Measurements from ENCODE around the gene XPNPEP2. TPM values are rescaled to one million over a fixed set of nuclear protein-coding genes. Genes with fewer than 3 reads are reported as not detected.

Gene XPNPEP2
- total and polyA plus RNA-seq, 9 of the 15 experiments (the other 6 are each of a cell fraction or from before 2014, with no cell fraction given), result 0.03 to 0.19 (median 0.09) TPM; not detected in 5

DNA sequence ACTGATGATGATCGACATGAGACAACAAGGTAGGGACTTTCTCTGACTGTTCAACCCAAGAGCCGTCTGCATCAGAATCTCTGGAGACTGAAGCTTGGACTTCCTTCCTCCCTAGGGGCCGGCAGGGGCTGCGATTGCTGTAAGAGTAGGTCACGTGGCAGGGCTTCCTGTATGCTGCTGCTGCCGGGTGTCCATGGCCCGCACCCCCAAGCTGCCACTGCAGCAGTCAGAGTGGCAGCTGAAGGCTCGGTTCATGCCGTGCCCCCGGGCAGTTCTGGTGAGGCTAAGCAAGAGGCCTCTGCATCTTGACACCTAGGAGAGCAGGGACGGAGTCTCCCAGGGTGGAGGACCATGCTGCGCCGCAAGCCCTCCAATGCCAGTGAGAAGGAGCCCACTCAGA, 41.0 kb downstream of the XPNPEP2 start, which contains the start of gene SASH3:
Gene SASH3 (plus strand): TSS at position 203 of the 400 bp plus-strand sequence. CDS start 149 bp downstream, at position 352.
- Histone ChIP-seq H3K79me2 (ENCODE audit: control insufficient read depth, insufficient read depth, low read length) (no peaks in the 10 kb centered on the region), H3K4me1 (replicated peaks in 1 of 2; ENCODE audit: control insufficient read depth in 2 of 2, insufficient read depth in 2 of 2, low read length in 2 of 2) (peaks cover 0 to 12% of the 10 kb centered on the region in 2 experiments; a peak in 2 of 5 replicates), H3K9me1 (ENCODE audit: control insufficient read depth, insufficient read depth, low read length) (no peaks in the 10 kb centered on the region), H2AFZ (ENCODE audit: low read depth, low read length) (no peak within 1 kb of the TSS), H3K27ac (ENCODE audit: extremely low read depth, low read depth, low read length) (no peak within 1 kb of the TSS), H4K20me1 (replicated peaks; ENCODE audit: control insufficient read depth, insufficient read depth, low read length) (no peaks in the 10 kb centered on the region), H3K36me3 (ENCODE audit: control insufficient read depth, insufficient read depth, low read length) (no peaks in the 10 kb centered on the region), H3K4me3 (no peak within 1 kb of the TSS), H3K27me3 (ENCODE audit: control insufficient read depth in 2 of 2, insufficient read depth in 2 of 2, low read length in 2 of 2) (no peaks in the 10 kb centered on the region), H3K9ac (ENCODE audit: insufficient read depth in 1 of 2, low read depth in 2 of 2, low read length in 2 of 2) (no peak within 1 kb of the TSS), H3K9me3 (replicated peaks; ENCODE audit: control insufficient read depth, insufficient read depth, low read depth, low read length) (no peaks in the 10 kb centered on the region), H3K4me2 (ENCODE audit: insufficient read depth, low read length) (no peak within 1 kb of the TSS)
- POLR2A ChIA-PET, result interaction anchor here (1.4 kb wide), 1 partner anchor 10 kb away, joined by 3 read pairs; no protein-coding TSS in a partner anchor
- ATAC-seq (no peak), DNase-seq (ENCODE audit: extremely low read depth in 1 of 4, low spot score in 3 of 4) (no peak), FAIRE-seq (no peak)
- WGBS (ENCODE audit: insufficient coverage, low coverage, missing lambda C conversion rate), result 47% methylated on average over 7 of the region's 13 CpGs
- intact Hi-C loops (cut with micrococcal nuclease), result no loop called here
- CTCF ChIA-PET (ENCODE audit: low intra/inter-chr PET ratio), result no interaction called here
- in situ Hi-C loops (cut with MboI), result no loop called here
- BruUV-seq (replicated peaks), result no TSS peak
- TF ChIP-seq RFX1 (IDR thresholded peaks at IDR 0.05) (no peak), TARDBP (IDR thresholded peaks at IDR 0.05) (no peak), NR4A1 (CRISPR knock-in tag; IDR thresholded peaks at IDR 0.05) (no peak), NR4A1 (tag; IDR thresholded peaks at IDR 0.05) (no peak), NUFIP1 (IDR thresholded peaks at IDR 0.05; ENCODE audit: partially characterized antibody) (no peak), MAFF (IDR thresholded peaks at IDR 0.05; ENCODE audit: low read length) (no peak)
- TF ChIP-seq, protein P1, sequence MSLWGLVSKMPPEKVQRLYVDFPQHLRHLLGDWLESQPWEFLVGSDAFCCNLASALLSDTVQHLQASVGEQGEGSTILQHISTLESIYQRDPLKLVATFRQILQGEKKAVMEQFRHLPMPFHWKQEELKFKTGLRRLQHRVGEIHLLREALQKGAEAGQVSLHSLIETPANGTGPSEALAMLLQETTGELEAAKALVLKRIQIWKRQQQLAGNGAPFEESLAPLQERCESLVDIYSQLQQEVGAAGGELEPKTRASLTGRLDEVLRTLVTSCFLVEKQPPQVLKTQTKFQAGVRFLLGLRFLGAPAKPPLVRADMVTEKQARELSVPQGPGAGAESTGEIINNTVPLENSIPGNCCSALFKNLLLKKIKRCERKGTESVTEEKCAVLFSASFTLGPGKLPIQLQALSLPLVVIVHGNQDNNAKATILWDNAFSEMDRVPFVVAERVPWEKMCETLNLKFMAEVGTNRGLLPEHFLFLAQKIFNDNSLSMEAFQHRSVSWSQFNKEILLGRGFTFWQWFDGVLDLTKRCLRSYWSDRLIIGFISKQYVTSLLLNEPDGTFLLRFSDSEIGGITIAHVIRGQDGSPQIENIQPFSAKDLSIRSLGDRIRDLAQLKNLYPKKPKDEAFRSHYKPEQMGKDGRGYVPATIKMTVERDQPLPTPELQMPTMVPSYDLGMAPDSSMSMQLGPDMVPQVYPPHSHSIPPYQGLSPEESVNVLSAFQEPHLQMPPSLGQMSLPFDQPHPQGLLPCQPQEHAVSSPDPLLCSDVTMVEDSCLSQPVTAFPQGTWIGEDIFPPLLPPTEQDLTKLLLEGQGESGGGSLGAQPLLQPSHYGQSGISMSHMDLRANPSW (CRISPR knock-in tag; IDR thresholded peaks at IDR 0.05), result no peak
- TF ChIP-seq, protein P2, sequence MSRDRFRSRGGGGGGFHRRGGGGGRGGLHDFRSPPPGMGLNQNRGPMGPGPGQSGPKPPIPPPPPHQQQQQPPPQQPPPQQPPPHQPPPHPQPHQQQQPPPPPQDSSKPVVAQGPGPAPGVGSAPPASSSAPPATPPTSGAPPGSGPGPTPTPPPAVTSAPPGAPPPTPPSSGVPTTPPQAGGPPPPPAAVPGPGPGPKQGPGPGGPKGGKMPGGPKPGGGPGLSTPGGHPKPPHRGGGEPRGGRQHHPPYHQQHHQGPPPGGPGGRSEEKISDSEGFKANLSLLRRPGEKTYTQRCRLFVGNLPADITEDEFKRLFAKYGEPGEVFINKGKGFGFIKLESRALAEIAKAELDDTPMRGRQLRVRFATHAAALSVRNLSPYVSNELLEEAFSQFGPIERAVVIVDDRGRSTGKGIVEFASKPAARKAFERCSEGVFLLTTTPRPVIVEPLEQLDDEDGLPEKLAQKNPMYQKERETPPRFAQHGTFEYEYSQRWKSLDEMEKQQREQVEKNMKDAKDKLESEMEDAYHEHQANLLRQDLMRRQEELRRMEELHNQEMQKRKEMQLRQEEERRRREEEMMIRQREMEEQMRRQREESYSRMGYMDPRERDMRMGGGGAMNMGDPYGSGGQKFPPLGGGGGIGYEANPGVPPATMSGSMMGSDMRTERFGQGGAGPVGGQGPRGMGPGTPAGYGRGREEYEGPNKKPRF (IDR thresholded peaks at IDR 0.05; ENCODE audit: low read depth, low read length), result no peak
- TF ChIP-seq, protein P3, sequence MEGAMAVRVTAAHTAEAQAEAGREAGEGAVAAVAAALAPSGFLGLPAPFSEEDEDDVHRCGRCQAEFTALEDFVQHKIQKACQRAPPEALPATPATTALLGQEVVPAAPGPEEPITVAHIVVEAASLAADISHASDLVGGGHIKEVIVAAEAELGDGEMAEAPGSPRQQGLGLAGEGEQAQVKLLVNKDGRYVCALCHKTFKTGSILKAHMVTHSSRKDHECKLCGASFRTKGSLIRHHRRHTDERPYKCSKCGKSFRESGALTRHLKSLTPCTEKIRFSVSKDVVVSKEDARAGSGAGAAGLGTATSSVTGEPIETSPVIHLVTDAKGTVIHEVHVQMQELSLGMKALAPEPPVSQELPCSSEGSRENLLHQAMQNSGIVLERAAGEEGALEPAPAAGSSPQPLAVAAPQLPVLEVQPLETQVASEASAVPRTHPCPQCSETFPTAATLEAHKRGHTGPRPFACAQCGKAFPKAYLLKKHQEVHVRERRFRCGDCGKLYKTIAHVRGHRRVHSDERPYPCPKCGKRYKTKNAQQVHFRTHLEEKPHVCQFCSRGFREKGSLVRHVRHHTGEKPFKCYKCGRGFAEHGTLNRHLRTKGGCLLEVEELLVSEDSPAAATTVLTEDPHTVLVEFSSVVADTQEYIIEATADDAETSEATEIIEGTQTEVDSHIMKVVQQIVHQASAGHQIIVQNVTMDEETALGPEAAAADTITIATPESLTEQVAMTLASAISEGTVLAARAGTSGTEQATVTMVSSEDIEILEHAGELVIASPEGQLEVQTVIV (CRISPR knock-in tag; IDR thresholded peaks at IDR 0.05; ENCODE audit: borderline replicate concordance), result no peak
- TF ChIP-seq, protein P4, sequence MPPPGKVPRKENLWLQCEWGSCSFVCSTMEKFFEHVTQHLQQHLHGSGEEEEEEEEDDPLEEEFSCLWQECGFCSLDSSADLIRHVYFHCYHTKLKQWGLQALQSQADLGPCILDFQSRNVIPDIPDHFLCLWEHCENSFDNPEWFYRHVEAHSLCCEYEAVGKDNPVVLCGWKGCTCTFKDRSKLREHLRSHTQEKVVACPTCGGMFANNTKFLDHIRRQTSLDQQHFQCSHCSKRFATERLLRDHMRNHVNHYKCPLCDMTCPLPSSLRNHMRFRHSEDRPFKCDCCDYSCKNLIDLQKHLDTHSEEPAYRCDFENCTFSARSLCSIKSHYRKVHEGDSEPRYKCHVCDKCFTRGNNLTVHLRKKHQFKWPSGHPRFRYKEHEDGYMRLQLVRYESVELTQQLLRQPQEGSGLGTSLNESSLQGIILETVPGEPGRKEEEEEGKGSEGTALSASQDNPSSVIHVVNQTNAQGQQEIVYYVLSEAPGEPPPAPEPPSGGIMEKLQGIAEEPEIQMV (tag; conservative IDR thresholded peaks at IDR 0.05; ENCODE audit: low read depth), result no peak
- TF ChIP-seq, protein P5, sequence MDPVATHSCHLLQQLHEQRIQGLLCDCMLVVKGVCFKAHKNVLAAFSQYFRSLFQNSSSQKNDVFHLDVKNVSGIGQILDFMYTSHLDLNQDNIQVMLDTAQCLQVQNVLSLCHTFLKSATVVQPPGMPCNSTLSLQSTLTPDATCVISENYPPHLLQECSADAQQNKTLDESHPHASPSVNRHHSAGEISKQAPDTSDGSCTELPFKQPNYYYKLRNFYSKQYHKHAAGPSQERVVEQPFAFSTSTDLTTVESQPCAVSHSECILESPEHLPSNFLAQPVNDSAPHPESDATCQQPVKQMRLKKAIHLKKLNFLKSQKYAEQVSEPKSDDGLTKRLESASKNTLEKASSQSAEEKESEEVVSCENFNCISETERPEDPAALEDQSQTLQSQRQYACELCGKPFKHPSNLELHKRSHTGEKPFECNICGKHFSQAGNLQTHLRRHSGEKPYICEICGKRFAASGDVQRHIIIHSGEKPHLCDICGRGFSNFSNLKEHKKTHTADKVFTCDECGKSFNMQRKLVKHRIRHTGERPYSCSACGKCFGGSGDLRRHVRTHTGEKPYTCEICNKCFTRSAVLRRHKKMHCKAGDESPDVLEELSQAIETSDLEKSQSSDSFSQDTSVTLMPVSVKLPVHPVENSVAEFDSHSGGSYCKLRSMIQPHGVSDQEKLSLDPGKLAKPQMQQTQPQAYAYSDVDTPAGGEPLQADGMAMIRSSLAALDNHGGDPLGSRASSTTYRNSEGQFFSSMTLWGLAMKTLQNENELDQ (CRISPR knock-in tag; IDR thresholded peaks at IDR 0.05; ENCODE audit: borderline replicate concordance), result no peak

Data from K562 (cell line).